Fibroblast of lung (primary cell): ENCODE results near the gene APOBEC3B. TPM values are rescaled to one million over a fixed set of nuclear protein-coding genes. Genes with fewer than 3 reads are reported as not detected.
"Not testable (repeated sequence)": the region's sequence is repeated elsewhere in the genome, so short reads cannot be mapped to it uniquely, and the experiment has no call there.

Experiments
- DNase-seq, 2 donors: peaks; one replicate each; pipeline versions ENCODE4 v3.0.0 to v3.0.0-alpha.2; 2010; ENCODE audit warnings: low read depth in 2 of 2
- H2AFZ ChIP-seq: 2 replicates; pipeline ENCODE4 v1.5.1; 2012; ENCODE audit warnings: low read length, control low read depth, inconsistent platforms
- H3K27ac ChIP-seq: 2 replicates; pipeline ENCODE4 v1.5.1; 2011; ENCODE audit warnings: low read length, control low read depth; ENCODE audit not compliant: insufficient read depth
- H3K27me3 ChIP-seq: 2 replicates; pipeline ENCODE4 v1.5.1; 2011; ENCODE audit warnings: mild to moderate bottlenecking, low read length; ENCODE audit not compliant: control insufficient read depth, insufficient read depth
- H3K36me3 ChIP-seq: 2 replicates; pipeline ENCODE4 v1.5.1; 2011; ENCODE audit warnings: low read length; ENCODE audit not compliant: control insufficient read depth, insufficient read depth
- H3K4me1 ChIP-seq: 2 replicates; pipeline ENCODE4 v1.5.1; 2011; ENCODE audit warnings: low read length; ENCODE audit not compliant: control insufficient read depth, insufficient read depth; ENCODE audit errors: extremely low read depth
- H3K4me2 ChIP-seq: 2 replicates; pipeline ENCODE4 v1.5.1; 2011; ENCODE audit warnings: low read length, control low read depth; ENCODE audit not compliant: insufficient read depth; ENCODE audit errors: extremely low read depth
- H3K4me3 ChIP-seq, 4 experiments: fragments of 200-600 bp in 1 of 4; sonication (generic) in 1 of 4; replicated peaks in 1 of 4; 2 replicates each; pipeline ENCODE4 v1.5.1; 2011 to 2016; ENCODE audit warnings: low read length in 4 of 4, low read depth in 3 of 4, mild to moderate bottlenecking in 3 of 4, control low read depth in 2 of 4, inconsistent platforms in 1 of 4, mixed read lengths in 1 of 4; ENCODE audit not compliant: insufficient read depth in 1 of 4; ENCODE audit errors: control extremely low read depth in 1 of 4
- H3K79me2 ChIP-seq: 2 replicates; pipeline ENCODE4 v1.5.1; 2012; ENCODE audit warnings: mild to moderate bottlenecking, low read length, inconsistent platforms; ENCODE audit not compliant: control insufficient read depth, insufficient read depth
- H3K9ac ChIP-seq: 2 replicates; pipeline ENCODE4 v1.5.1; 2011; ENCODE audit warnings: mild to moderate bottlenecking, low read length, control low read depth; ENCODE audit not compliant: insufficient read depth
- H3K9me3 ChIP-seq: 2 replicates; pipeline ENCODE4 v1.5.1; 2012; ENCODE audit warnings: low read depth, low read length; ENCODE audit not compliant: control insufficient read depth, insufficient read depth
- H4K20me1 ChIP-seq: 2 replicates; pipeline ENCODE4 v1.5.1; 2011; ENCODE audit warnings: low read length; ENCODE audit not compliant: control insufficient read depth, insufficient read depth; ENCODE audit errors: extremely low read depth
- EZH2 ChIP-seq: IDR thresholded peaks from 2 replicates; pipeline ENCODE4 v1.5.1; 2012; ENCODE audit warnings: low read length, control low read depth, mild to moderate bottlenecking; ENCODE audit errors: missing control alignments
- polyA plus RNA-seq, 2 donors: library from polyadenylated mRNA; depleted of rRNA in 1 of 2; stranded (reverse) in 1 of 2; unstranded in 1 of 2; fragments of >200 nt; gene quantifications; 2 replicates each; pipeline ENCODE4 v1.2.1, GENCODE V29; 2011 to 2012; ENCODE audit warnings: missing spikeins in 1 of 2
- total RNA-seq: library from RNA; depleted of rRNA; stranded (reverse); fragments of >200 nt; gene quantifications from 2 replicates; pipeline ENCODE4 v1.2.1, GENCODE V29; 2014
- TF ChIP-seq, protein P1 (sequence below), 2 donors: IDR thresholded peaks in 1 of 2; conservative IDR thresholded peaks in 1 of 2; 1 replicate in 1 of 2; 2 replicates in 1 of 2; pipeline ENCODE4 v1.5.1; 2011 to 2012; ENCODE audit warnings: low read length in 2 of 2, control low read depth in 1 of 2, inconsistent platforms in 1 of 2, low read depth in 1 of 2, mild to moderate bottlenecking in 1 of 2

The APOBEC3B gene
- total and polyA plus RNA-seq, 2 donors (not counting 1 experiment from before 2014, with no cell fraction given), result 2.3 to 10.3 TPM

- DNase-seq, result no peak
- H3K27me3 ChIP-seq, result no peaks in the 10 kb centered on the region
These were observed 57.4 kb downstream of the APOBEC3B start for GRCh38 chr22:39039306-39040126.

GRCh38 chr22:39040155-39040537, 58.0 kb downstream of the APOBEC3B start:
- H3K4me1 ChIP-seq, H3K9ac ChIP-seq, H3K27ac ChIP-seq, H3K4me2 ChIP-seq, H3K36me3 ChIP-seq, DNase-seq, H3K9me3 ChIP-seq, H3K79me2 ChIP-seq, H4K20me1 ChIP-seq, H3K27me3 ChIP-seq, H2AFZ ChIP-seq: not testable (repeated sequence)
- peak overlapping the region in 1 of 4 experiments; percentile 17 for H3K4me3 ChIP-seq

More at GRCh38 chr22:39039306-39040126, 57.4 kb downstream of the APOBEC3B start:
- Histone ChIP-seq H3K9me3 (no peaks in the 10 kb centered on the region), H3K27ac (no peak overlapping the region), H3K79me2 (no peaks in the 10 kb centered on the region), H3K9ac (no peak overlapping the region), H3K4me3 (peak overlapping the region in 1 of 4 experiments; percentile 17), H2AFZ (no peak overlapping the region), H4K20me1 (no peaks in the 10 kb centered on the region), H3K4me2 (no peak overlapping the region), H3K36me3 (no peaks in the 10 kb centered on the region), H3K4me1 (peaks cover 2% of the 10 kb centered on the region)
- TF ChIP-seq, protein P1, sequence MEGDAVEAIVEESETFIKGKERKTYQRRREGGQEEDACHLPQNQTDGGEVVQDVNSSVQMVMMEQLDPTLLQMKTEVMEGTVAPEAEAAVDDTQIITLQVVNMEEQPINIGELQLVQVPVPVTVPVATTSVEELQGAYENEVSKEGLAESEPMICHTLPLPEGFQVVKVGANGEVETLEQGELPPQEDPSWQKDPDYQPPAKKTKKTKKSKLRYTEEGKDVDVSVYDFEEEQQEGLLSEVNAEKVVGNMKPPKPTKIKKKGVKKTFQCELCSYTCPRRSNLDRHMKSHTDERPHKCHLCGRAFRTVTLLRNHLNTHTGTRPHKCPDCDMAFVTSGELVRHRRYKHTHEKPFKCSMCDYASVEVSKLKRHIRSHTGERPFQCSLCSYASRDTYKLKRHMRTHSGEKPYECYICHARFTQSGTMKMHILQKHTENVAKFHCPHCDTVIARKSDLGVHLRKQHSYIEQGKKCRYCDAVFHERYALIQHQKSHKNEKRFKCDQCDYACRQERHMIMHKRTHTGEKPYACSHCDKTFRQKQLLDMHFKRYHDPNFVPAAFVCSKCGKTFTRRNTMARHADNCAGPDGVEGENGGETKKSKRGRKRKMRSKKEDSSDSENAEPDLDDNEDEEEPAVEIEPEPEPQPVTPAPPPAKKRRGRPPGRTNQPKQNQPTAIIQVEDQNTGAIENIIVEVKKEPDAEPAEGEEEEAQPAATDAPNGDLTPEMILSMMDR (conservative IDR thresholded peaks at IDR 0.05 in 1 of 2, IDR thresholded peaks at IDR 0.05 in 1 of 2; ENCODE audit: low read depth in 1 of 2, low read length in 2 of 2), result no peak
- TF ChIP-seq EZH2, result no peak

DNA sequence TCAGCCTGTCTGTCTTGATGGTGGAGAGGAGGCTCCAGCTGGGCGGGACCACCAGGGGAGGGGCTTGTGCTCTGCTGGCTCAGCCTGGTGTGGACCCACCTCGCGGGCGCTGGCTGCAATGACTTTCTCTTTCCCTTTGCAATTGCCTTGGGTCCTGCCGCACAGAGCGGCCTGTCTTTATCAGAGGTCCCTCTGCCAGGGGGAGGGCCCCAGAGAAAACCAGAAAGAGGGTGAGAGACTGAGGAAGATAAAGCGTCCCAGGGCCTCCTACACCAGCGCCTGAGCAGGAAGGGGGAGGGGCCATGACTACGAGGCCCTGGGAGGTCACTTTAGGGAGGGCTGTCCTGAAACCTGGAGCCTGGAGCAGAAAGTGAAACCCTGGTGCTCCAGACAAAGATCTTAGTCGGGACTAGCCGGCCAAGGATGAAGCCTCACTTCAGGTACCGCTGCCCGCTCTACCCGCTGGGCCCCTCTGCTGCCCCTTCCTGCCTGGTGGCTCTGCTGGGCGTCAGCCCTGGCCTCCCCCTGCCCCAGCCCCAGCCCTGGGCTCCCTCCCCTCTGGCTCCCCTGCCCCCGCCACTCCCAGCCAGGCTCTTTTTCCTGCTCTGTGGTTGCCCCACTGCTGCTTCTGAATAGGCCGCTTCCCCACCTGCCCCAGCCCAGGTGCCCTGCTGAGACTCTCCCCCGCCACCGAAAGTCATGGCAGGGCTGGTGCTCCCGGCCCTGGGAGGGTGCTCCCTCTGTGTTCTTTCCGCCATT, 58.6 kb downstream of the APOBEC3B start, which contains the start of gene APOBEC3F:
Gene APOBEC3F (plus strand): TSS at position 327 of the 759 bp plus-strand sequence. CDS start 97 bp downstream, at position 424.
- not testable (repeated sequence) for H3K9me3 ChIP-seq, H3K36me3 ChIP-seq, H3K27ac ChIP-seq, H4K20me1 ChIP-seq, H3K79me2 ChIP-seq, H3K4me1 ChIP-seq, H3K27me3 ChIP-seq
- H3K4me2 ChIP-seq, result peak within 1 kb of the TSS; percentile 75
- TF ChIP-seq, protein P1 (conservative IDR thresholded peaks at IDR 0.05 in 1 of 2, IDR thresholded peaks at IDR 0.05 in 1 of 2; ENCODE audit: low read depth in 1 of 2, low read length in 2 of 2), result peak in 1 of 2 donors; percentile 7
- peak; percentile 53 to 59 for DNase-seq
- peak within 1 kb of the TSS; percentile 64 to 78 (median 74) for H3K4me3 ChIP-seq
- peak within 1 kb of the TSS; percentile 62 for H3K9ac ChIP-seq
- peak within 1 kb of the TSS; percentile 49 for H2AFZ ChIP-seq
